GM12875 (cell line): ENCODE data around the gene UGT2A1.

Source experiments
- H3K4me3 ChIP-seq: one replicate; pipeline ENCODE4 v1.5.1; 2011; ENCODE audit warnings: low read depth, low read length, control low read depth
- CTCF ChIP-seq: IDR thresholded peaks from 2 replicates; pipeline ENCODE4 v1.5.1; 2011; ENCODE audit warnings: low read depth, mild to moderate bottlenecking, control low read depth, inconsistent platforms, low read length, moderate library complexity, borderline replicate concordance; ENCODE audit not compliant: insufficient read depth

Gene UGT2A1

GRCh38 chr4:69549651-69550050, 103.4 kb downstream of the UGT2A1 start:
- no peak for TF ChIP-seq CTCF
- no peak overlapping the region for H3K4me3 ChIP-seq

DNA sequence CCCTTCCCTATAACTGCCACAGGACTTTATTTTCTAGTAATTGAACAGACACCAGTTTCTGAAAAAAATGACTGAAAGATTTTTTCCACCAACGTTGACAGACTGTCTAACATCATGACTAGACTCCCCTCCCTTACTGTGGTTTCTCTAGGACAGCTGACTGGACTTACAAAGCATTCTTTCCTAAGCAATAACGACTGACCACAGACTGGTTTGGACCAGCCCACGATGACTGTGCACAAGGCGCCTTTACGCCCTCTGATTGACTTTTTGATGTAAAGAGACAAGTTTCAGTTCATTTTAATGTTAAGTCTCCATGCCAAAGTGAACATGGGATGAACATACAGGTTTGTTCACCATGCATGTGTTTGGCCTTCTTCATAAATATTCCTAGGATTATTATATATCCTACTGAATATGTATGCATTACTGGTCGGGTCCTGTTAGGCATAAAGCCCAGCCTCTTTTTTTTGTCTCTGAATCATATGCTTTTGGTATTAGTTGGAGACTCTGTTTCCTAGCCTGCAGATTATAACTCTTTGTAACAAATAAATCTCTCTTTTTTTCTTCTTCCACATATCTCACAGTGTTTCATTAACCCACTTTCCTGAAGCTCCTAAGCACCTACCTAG, 106.8 kb downstream of the UGT2A1 start:
- no peak for TF ChIP-seq CTCF
- H3K4me3 ChIP-seq: no peak overlapping the region
